ENCODE results near the gene CYP27A1.

CYP27A1 gene

DNA sequence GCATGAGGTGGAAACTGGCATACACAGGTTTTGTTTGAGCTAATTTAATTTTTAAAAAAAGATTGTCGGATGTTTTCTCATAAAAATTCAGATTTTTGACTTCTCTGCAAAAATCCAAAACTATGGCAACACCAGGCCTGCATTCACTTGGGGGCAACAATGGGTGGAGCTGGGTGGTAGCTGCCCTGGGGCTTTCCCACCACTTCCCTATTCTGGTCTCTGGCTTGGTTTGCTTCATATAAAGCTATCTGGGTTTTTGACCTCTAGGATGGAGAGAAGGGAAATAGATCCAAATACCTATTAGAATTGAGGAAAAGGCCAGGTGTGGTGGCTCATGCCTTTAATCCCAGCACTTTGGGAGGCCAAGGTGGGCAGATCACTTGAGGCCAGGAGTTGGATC lies 5.5 kb upstream of the CYP27A1 start:
- no peak for DNase-seq

DNA sequence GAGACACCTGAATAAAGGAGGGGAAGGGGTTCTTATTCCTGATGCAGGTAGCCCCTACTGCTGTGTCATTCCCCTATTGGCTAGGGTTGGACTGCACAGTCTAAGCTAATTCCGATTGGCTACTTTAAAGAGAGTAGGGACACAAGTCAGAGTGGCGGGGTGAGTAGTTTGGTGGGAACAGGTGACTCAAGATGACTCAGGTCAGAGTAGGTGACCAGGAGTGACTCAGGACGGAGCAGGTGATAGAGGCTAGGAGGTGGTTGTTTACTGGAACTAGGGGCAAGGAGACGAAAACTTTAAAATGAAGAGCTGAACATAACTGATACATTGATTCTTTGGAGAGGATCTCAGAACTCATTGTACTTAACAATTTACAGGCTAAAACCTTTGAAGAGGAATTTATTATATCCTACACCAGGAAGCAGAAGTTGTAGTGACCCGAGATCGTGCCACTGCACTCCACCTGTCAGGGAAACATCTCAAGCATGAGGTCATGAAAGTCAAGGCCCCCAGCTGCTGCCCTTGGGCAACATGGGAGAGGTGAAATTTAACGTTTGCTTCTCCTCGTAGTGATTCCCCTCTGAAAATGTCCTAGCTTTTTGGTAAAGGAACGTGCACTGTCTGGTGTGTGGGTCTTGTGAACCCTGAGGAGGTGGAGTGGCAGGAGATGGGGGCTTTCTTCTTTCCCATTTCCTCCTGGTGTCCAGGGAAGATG lies 4.5 kb upstream of the CYP27A1 start:
- DNase-seq: no peak

DNA sequence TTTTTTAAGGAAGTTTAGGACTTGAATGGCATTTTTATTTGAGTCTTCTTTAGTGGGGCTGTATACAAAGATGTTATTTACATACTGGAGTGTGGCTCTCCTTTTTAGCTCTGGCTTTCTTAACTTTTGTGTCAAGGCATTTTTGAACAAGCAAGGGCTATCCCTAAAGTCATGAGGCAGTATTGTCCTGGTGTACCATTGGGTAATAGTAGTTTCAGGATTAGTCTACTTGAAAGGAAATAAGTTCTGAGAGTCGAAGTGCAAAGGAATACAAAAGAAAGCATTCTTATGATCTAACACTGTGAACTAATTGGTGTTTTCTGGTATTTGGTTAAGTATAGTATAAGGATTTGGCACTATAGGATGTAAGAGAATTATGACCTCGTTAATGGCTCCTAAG lies 1.9 kb upstream of the CYP27A1 start:
- no peak for DNase-seq

DNA sequence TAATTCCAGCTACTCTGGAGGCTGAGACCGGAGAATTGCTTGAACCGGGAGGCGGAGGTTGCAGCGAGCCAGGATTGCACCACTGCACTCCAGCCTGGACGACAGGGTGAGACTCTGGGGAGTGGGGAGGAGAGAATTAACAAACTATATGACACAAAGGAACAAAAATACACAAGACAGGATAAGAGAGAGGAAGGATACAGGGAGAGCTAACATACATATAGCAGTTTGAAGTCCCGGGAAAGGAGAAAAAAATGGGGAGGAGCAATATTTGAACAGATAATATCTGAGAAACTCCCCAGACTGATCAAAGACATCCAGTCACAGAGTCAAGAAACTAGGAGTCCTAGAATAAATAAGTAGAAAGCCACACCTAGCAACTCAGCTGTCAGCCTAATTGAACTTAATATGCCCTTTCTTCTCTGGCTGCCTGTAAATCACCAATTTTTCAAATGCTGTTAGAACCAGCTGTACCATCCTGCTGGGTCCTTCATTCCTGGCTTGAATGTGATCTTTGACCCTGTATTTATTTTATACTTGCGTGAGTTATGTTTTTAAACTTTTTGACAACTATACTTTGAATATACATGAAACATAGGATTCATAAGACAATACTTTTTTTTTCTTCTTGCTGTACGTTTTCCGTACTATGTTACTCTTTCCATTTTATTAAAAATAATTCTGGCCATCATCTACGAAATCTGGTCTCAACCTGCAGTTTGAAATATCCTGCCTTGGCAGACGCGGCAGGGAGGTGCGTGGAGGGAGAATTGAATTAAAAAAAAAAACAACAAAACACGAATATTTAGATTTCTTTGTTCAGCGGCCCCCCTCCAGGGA lies 876 bp upstream of the CYP27A1 start:
- no peak for DNase-seq

- no peak for DNase-seq
Observed at GRCh38 chr2:218782528-218782844, 539 bp downstream of the CYP27A1 start.

GRCh38 chr2:218783688-218784087 lies 1.7 kb downstream of the CYP27A1 start:
- DNase-seq: no peak

- no peak for DNase-seq
Observed at GRCh38 chr2:218785103-218785502, 3.2 kb downstream of the CYP27A1 start.

DNA sequence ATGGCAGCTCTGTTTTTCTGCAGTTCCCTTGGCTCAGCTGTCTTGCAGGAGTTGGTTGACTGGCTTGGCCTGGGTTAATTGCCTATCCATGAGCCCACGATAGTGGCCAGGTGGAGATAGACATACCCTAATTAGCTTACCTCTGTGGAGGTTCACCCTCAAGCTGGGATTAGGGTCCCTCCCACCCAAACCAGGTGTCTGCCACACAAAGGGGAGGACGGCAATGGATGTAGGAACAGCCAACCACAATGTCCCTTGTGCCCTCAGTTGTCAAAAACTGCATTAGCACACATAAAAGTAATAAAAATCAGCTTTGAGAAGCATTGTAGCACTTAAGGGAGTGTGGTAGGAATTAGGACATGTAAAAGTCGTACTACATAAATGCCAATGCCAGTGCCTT lies 4.2 kb downstream of the CYP27A1 start:
- no peak for DNase-seq

DNA sequence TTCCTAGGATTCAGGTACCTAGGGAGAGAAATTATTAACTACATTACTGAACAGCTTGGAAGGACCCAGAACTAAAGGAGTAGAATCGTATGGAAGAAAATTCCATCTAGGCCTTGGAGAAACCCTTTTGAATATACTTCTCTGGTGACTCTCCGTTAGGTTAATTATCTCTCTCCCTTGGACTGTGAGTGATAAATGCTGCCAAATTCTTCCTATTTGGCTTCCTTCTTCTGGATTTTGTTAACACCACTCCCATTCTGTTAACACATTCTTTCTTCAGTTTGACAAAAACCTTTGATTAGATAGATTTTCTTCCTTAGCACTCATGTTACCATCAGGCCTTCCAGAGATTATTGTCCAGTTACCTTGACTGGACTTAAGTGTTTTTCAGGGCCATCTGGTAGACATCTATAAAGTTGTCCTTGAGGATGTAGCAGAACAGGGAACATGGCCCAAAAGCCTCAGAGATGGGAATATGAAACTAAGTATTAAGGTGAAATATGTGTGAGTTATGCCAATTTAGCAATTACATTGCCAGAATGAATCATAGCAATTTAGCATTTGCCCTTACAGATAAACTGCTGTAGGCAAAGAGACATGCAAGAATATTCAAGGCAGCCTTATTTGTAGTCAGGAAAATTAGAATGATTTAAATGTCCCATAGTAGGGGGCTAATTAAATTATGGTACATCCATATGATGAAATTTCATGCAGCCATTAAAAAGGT lies 6.7 kb downstream of the CYP27A1 start:
- DNase-seq: no peak

DNA sequence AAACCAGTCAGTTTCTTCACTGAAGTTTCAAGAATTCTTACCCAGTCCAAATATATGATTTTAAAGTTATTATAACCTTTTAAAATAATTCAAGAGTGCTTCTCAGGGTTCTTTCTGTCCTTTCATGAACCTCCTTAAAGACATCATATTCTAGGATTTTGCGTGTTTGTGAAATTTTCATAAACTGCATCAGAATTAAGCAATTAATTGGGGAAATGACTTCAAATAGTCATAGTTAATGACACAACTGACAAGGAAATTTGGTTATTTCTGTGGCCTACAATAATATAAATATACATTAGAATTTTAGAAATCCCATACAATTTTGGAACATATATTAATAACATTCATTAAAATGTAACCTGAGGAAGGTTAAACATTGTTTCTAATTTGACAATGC lies 10.5 kb downstream of the CYP27A1 start:
- no peak for DNase-seq

DNA sequence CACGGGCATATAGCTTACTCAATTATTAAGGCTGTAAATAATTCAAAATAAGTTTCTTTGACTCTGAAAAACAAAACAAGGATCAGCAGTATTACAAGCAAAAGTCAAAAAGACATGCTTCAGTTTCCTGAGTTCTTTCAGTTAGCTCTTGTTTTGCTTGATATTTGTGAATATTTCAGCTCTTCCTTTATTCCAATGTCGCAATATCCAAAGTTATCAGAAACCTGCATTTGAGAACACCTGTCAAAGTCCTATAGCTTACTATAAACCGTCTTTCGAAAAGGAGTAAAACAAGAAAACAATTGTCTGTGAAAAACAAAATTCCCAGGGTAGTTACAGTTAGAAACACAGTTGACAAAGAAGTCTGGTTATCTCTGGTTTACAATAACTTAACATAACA lies 14.7 kb downstream of the CYP27A1 start:
- DNase-seq: no peak

DNA sequence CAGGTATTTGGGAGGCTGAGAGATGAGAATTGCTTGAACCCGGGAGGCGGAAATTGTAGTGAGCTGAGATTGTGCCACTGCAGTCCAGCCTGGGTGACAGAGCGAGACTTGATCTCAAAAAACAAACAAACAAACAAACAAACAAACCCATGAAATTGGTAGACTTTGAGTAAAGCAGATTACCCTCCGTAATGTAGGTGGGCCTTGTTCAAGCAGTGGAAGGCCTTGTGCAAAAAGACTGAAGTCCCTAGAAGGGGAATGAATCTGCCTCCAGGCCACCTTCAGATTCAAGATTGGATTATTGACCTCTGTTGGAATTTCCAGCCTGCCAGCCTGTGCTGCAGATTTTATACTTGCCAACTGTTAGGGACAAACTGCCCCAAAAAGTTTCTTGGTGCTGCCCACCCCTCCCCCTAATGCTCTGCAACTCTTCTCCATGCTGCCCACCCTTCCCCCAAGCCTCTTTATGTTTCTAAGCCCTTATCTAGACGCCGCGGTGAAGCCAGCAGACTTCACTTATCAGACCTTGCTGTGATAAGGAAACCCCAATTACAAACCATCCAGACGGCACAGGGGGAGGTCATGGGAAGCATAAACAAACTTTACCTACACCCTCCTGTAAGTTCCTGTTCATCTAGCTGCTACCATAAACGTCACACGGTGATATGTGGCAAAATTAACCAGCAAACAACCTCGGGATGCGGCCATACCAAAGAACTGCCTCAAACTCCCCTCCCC lies 17.0 kb downstream of the CYP27A1 start:
- no peak for DNase-seq

GRCh38 chr2:218799990-218800389 lies 18.0 kb downstream of the CYP27A1 start:
- DNase-seq: no peak

DNA sequence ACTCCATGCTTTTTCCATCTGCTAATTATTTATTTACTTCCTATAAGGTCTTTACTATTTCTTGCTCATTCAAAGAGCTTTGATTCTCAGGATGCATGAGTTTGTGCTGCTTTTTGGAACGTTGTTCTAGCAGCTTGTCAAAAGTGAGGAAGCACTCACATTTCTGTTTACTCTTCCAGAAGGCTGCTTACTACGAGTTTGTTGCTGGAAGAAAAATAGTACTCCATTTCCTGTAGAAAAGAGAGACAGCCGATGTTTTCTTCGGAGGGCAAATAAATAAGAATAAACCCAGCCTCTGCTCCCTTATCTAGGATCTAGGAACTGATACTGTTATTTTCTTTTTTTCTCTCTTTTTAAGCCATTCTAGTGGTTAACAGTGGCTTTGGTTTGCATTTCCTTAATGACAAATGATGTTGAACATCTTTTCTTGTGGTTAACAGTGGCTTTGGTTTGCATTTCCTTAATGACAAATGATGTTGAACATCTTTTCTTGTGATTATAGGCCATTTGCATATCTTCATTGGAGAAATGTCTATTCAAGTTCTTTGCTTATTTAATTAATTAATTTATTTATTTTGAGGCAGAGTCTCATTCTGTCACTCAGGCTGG lies 20.5 kb downstream of the CYP27A1 start:
- no peak for DNase-seq

DNA sequence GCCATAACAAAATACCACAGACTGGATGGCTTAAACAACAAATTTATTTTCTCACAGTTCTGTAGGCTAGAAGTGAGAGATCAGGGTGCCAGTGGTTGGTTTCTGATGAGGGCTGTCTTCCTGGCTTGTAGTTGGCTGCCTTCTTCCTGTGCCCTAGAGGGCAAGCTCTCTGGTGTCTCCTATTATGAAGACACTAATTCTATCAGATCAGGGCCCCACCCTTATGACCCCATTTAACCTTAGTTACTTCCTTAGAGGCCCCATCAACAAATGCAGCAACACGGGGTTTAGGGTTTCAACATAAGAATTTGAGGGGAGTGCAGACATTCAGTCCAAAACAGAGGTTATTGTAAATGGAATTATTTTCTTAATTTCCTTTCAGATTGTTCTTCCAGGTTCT lies 22.9 kb downstream of the CYP27A1 start:
- no peak for DNase-seq

DNA sequence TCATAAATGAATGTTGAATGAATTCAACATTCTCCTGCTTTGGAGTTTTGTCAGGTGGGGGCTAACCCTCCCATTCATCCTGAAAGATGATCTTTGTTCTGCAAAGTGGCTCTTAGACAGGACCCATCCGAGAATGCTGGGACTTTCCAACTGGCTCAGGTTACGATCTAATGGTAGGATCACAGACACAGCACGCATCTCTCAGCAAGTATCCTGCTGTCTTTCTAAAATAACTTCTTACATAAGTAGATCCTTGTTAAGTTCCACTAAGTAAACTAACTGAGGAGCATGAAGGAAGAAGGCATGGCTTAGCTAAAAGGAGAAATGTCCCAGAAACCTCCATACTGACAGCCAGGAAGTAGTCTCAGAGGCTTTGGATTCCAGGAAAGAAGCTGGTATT lies 23.7 kb downstream of the CYP27A1 start:
- no peak for DNase-seq

GRCh38 chr2:218806346-218806978 lies 24.5 kb downstream of the CYP27A1 start:
- DNase-seq: no peak

- DNase-seq: no peak
Observed at GRCh38 chr2:218807626-218808025, 25.7 kb downstream of the CYP27A1 start.

DNA sequence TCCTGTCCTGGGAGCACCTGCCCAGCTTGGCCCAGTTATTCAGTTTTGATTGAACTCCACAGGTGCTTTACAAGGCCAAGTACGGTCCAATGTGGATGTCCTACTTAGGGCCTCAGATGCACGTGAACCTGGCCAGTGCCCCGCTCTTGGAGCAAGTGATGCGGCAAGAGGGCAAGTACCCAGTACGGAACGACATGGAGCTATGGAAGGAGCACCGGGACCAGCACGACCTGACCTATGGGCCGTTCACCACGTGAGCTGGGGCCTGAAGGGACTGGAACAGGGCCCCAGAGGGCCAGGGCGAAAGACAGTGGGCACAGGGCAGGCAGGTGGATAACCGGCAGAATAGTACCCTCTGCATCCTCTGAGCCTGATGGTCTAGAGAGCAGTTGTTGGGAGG lies 27.6 kb downstream of the CYP27A1 start:
- no peak for DNase-seq

DNA sequence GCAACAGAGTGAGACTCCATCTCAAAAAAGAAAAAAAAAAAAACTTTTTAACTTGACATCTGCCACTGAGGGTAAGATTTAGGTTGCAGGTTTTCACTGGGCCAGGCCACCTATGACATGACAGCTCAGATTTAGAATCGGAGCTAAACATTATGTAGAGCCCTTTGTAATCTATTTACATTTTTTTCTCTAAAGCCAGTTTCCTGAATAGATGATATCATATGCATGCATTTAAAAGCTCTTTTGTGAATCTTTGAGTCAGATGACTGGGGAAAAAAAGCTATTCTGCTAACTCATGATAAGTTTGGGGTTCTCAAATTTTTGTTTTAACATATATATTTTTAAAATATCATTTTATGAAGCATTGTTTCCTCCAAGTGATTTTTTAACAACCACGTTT lies 28.3 kb downstream of the CYP27A1 start:
- no peak for DNase-seq

DNA sequence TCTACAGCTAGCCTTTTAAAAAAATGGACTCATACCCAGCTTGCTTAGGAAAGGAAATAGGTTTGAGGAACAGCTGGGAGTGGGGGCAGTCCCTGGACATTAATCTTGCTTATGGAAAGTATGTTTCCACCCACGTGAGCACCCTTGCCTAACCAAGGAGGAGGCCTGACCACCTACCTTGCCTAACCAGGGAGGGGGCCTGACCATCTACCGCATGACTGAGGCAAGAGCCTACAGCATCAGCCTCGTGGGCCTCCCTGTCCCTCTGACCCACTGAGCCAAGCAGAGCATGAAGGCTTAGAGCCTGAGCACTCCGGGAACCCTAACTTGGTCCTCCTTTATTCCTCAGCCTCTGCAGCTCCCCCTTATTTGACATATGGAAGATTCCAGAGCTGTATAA lies 29.4 kb downstream of the CYP27A1 start:
- no peak for DNase-seq

GRCh38 chr2:218812096-218812815 lies 30.3 kb downstream of the CYP27A1 start:
- no peak for DNase-seq
